HepG2 (cell line): ENCODE results near the gene ZDHHC18. TPM values are rescaled to one million over a fixed set of nuclear protein-coding genes. Genes with fewer than 3 reads are reported as not detected.

ENCODE experiments used
- ATAC-seq: fragments of 200-7000 bp; cut with Tn5 transposase; 3 replicates; pipeline ENCODE4 v1.9.1; 2020; ENCODE audit warnings: mild to moderate bottlenecking, moderate library complexity
- BruUV-seq: library from RNA; stranded (reverse); fragments of 400-500 nt; replicated peaks from 2 replicates; lab custom pipeline; 2021; lab: Mats Ljungman, UMichigan
- CTCF ChIA-PET: fragments of 300-600 bp; formaldehyde crosslinking; extraction: SDS; loops from one replicate; lab custom pipeline; 2021; ENCODE audit warnings: low total read pairs, inconsistent platforms, low intra/inter-chr PET ratio; lab: Yijun Ruan, JAX
- POLR2A ChIA-PET: fragments of 350-600 bp; sonication (Branson Sonifier 250); formaldehyde crosslinking; loops from one replicate; lab custom pipeline; 2020; ENCODE audit warnings: antibody characterized with exemption, inconsistent platforms; lab: Yijun Ruan, JAX
- DNase-seq: peaks from one replicate; pipeline ENCODE4 v3.0.0-alpha.2; 2015; ENCODE audit warnings: low spot score
- FAIRE-seq: peaks from 3 replicates; lab custom pipeline; 2011; peaks lifted over from hg19 to GRCh38; lab: Jason Lieb, UNC
- H2AFZ ChIP-seq: one replicate; pipeline ENCODE4 v1.6.1; 2011; ENCODE audit warnings: low read length, inconsistent platforms
- H3K27ac ChIP-seq: fragments of 300-600 bp; 3 replicates; pipeline ENCODE4 v1.8.0; 2011; ENCODE audit warnings: mixed run types, mild to moderate bottlenecking, mixed read lengths, low read length, inconsistent platforms; ENCODE audit not compliant: insufficient read depth; ENCODE audit errors: extremely low read length
- H3K27me3 ChIP-seq, 2 experiments: fragments of 200-600 bp in 1 of 2; 2 replicates in 1 of 2; 3 replicates in 1 of 2; pipeline versions ENCODE4 v1.6.0 to v1.8.0; 2011; ENCODE audit warnings: low read length in 2 of 2, mild to moderate bottlenecking in 2 of 2, moderate library complexity in 2 of 2, inconsistent platforms in 1 of 2; ENCODE audit not compliant: insufficient read depth in 2 of 2, control insufficient read depth in 1 of 2
- H3K36me3 ChIP-seq, 2 experiments: fragments of 200-600 bp in 1 of 2; replicated peaks in 1 of 2; 2 replicates in 1 of 2; 3 replicates in 1 of 2; pipeline versions ENCODE4 v1.5.1 to v1.8.0; 2011; ENCODE audit warnings: low read length in 2 of 2, inconsistent platforms in 1 of 2; ENCODE audit not compliant: insufficient read depth in 2 of 2, control insufficient read depth in 1 of 2
- H3K4me1 ChIP-seq: 2 replicates; pipeline ENCODE4 v1.5.1; 2012; ENCODE audit warnings: low read length, inconsistent platforms; ENCODE audit not compliant: insufficient read depth
- H3K4me2 ChIP-seq: 2 replicates; pipeline ENCODE4 v1.6.0; 2011; ENCODE audit warnings: low read depth, low read length, inconsistent platforms
- H3K4me3 ChIP-seq, 3 experiments: fragments of 200-600 bp in 1 of 3; sonication (generic), shearing (Covaris generic) in 1 of 3; replicated peaks in 1 of 3; 2 replicates each; pipeline ENCODE4 v1.5.1; 2011 to 2016; ENCODE audit warnings: low read length in 3 of 3, inconsistent platforms in 2 of 3, low read depth in 2 of 3, mild to moderate bottlenecking in 2 of 3, control low read depth in 1 of 3, mixed read lengths in 1 of 3; ENCODE audit not compliant: insufficient read depth in 1 of 3
- H3K79me2 ChIP-seq: one replicate; pipeline ENCODE4 v1.6.1; 2011; ENCODE audit warnings: low read length, inconsistent platforms; ENCODE audit not compliant: insufficient read depth
- H3K9ac ChIP-seq: 2 replicates; pipeline ENCODE4 v1.6.0; 2011; ENCODE audit warnings: mild to moderate bottlenecking, low read depth, low read length, inconsistent platforms; ENCODE audit not compliant: insufficient read depth
- H3K9me3 ChIP-seq: 2 replicates; pipeline ENCODE4 v1.5.1; 2012; ENCODE audit warnings: mild to moderate bottlenecking, low read length
- H4K20me1 ChIP-seq: 2 replicates; pipeline ENCODE4 v1.6.0; 2011; ENCODE audit warnings: inconsistent platforms, mild to moderate bottlenecking, low read length, moderate library complexity; ENCODE audit not compliant: insufficient read depth
- CREM ChIP-seq, 2 experiments: sonication (generic) in 1 of 2; formaldehyde crosslinking in 1 of 2; IDR thresholded peaks; 2 replicates each; pipeline versions ENCODE4 v1.4.0 to v1.6.1; 2016 to 2020; ENCODE audit warnings: antibody characterized with exemption in 1 of 2, mild to moderate bottlenecking in 1 of 2, missing genetic modification reagents in 1 of 2
- DMAP1 ChIP-seq: IDR thresholded peaks from 2 replicates; pipeline ENCODE4 v1.6.1; 2016
- E2F5 ChIP-seq: sonication (generic); formaldehyde crosslinking; conservative IDR thresholded peaks from 2 replicates; pipeline ENCODE4 v1.4.0; 2020; ENCODE audit warnings: missing genetic modification reagents
- GLI4 ChIP-seq: sonication (generic); formaldehyde crosslinking; IDR thresholded peaks from 2 replicates; pipeline ENCODE4 v1.5.1; 2020; ENCODE audit warnings: missing genetic modification reagents, mild to moderate bottlenecking, moderate library complexity, borderline replicate concordance
- HHEX ChIP-seq: IDR thresholded peaks from 2 replicates; pipeline ENCODE4 v1.6.1; 2016; ENCODE audit warnings: control low read depth
- ISX ChIP-seq: sonication (generic); formaldehyde crosslinking; conservative IDR thresholded peaks from 2 replicates; pipeline ENCODE4 v1.5.0; 2020; ENCODE audit warnings: missing genetic modification reagents
- LCORL ChIP-seq, 2 experiments: fragments of 450-650 bp in 1 of 2; sonication (generic) in 1 of 2; formaldehyde crosslinking in 1 of 2; IDR thresholded peaks; 2 replicates each; pipeline versions ENCODE4 v1.5.0 to v1.6.1; 2017 to 2020; ENCODE audit warnings: antibody characterized with exemption in 1 of 2, missing genetic modification reagents in 1 of 2
- PRDM4 ChIP-seq: sonication (generic); formaldehyde crosslinking; IDR thresholded peaks from 2 replicates; pipeline ENCODE4 v1.9.0; 2021; ENCODE audit warnings: missing genetic modification reagents, borderline replicate concordance
- PRMT3 ChIP-seq: sonication (generic); formaldehyde crosslinking; IDR thresholded peaks from 2 replicates; pipeline ENCODE4 v1.8.1; 2022; ENCODE audit warnings: low read depth, mild to moderate bottlenecking, moderate library complexity, missing genetic modification reagents, borderline replicate concordance
- WIZ ChIP-seq: sonication (generic); formaldehyde crosslinking; IDR thresholded peaks from 2 replicates; pipeline ENCODE4 v1.5.1; 2020; ENCODE audit warnings: mild to moderate bottlenecking, missing genetic modification reagents
- ZBTB38 ChIP-seq: sonication (generic); formaldehyde crosslinking; IDR thresholded peaks from 2 replicates; pipeline ENCODE4 v1.5.1; 2020; ENCODE audit warnings: mild to moderate bottlenecking, missing genetic modification reagents
- ZMYM2 ChIP-seq: sonication (generic); formaldehyde crosslinking; IDR thresholded peaks from 2 replicates; pipeline ENCODE4 v1.8.0; 2022; ENCODE audit warnings: mild to moderate bottlenecking, missing genetic modification reagents
- ZNF431 ChIP-seq: sonication (generic); formaldehyde crosslinking; IDR thresholded peaks from 2 replicates; pipeline ENCODE4 v1.9.0; 2022; ENCODE audit warnings: missing genetic modification reagents, low read depth, mild to moderate bottlenecking, borderline replicate concordance
- whole genome bisulfite sequencing: methylation state at CpG from one replicate; pipeline ENCODE4 v1.1.6; 2017; ENCODE audit warnings: low lambda C conversion rate; 5-methylcytosine and 5-hydroxymethylcytosine counted together
- in situ Hi-C: cut with HindIII; loops from 2 replicates; pipeline ENCODE4 v1.10.0; 2017; ENCODE audit warnings: low pct_unique_long_range_greater_than_20kb; ENCODE audit not compliant: extremely low pct_ligation_motif_present
- intact Hi-C: fragments of 100-400 bp; cut with micrococcal nuclease; formaldehyde crosslinking; loops from one replicate; pipeline ENCODE4 v1.10.0; 2022; ENCODE audit not compliant: unreplicated experiment
- polyA plus RNA-seq, 8 experiments: library from polyadenylated mRNA; depleted of rRNA in 3 of 8; stranded (reverse) in 7 of 8; unstranded in 1 of 8; fragments of >200 nt; fragmentation: Illumina TruSeq in 4 of 8; extraction: Trizol in 4 of 8; gene quantifications; 2 replicates each; pipeline versions ENCODE4 v1.2.1 to v1.2.3, GENCODE V29; 2011 to 2016; ENCODE audit warnings: low read depth in 4 of 8, missing spikeins in 1 of 8, mixed read lengths in 1 of 8; ENCODE audit not compliant: insufficient read depth in 1 of 8
- total RNA-seq, 5 experiments: library from RNA; depleted of rRNA; stranded (reverse); fragments of >200 nt; fragmentation: Illumina TruSeq; extraction: Trizol; gene quantifications; 2 replicates each; pipeline ENCODE4 v1.2.3, GENCODE V29; 2016; ENCODE audit warnings: low read depth in 1 of 5
- TF ChIP-seq, protein P1 (sequence below): IDR thresholded peaks from 2 replicates; pipeline ENCODE4 v1.6.1; 2016; ENCODE audit warnings: low read depth

ZDHHC18 gene
- total and polyA plus RNA-seq, 2 of the 13 experiments (the other 11 are each of a cell fraction or from before 2014, with no cell fraction given) = 13.2 to 35.3 TPM

DNA sequence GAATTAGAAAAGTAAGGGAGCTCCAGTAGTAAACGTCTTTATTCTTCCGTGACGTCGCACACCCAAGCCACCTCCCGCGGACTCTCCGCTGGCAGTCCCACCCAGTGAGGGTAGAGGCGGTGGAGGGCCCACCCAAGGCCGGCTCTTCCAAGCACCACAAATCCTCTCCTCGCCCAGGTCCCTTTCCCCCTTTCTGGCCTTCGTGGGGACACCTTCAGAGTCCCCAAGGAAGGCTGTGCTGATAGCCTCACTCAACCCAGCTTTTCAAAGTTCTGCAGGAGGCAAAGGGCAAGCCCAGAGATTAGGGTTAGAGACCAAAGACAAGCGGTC is 63.9 kb downstream of the ZDHHC18 start (continued):
- TF ChIP-seq ZBTB38 (CRISPR knock-in tag) (peak; percentile 44; the same call in 1 of the 2 replicates), LCORL (IDR thresholded peaks at IDR 0.05) (no peak), LCORL (CRISPR knock-in tag; IDR thresholded peaks at IDR 0.05) (no peak), GLI4 (CRISPR knock-in tag) (0 out of 2 replicates have a peak, but pooled peaks have one; percentile 19), DMAP1 (no peak), ISX (CRISPR knock-in tag) (no peak), WIZ (CRISPR knock-in tag) (no peak)

DNA sequence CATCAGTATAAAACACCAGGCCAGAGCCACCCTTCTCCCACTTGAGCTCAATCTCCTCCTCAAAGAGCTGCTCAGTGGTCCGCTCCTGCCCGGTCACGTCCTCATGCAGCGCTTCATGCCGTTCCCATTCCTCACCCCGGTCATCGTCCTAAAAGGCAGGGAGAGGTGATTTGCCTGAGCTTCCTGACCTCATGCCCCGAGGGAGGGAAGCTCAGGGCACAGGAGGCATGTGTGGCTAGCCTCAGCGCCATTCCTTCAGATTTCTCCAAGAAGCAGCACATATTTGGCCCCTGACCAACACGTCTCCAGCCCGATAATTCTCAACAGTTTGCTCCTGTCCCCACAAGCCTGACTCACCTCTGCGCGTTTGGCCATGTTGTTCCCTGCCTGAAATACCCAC is 67.8 kb downstream of the ZDHHC18 start:
- H3K4me1 ChIP-seq = peaks cover 25% of the 10 kb centered on the region
- no peak for FAIRE-seq
- in situ Hi-C loops (no loop called here), intact Hi-C loops (no loop called here)
- H3K27me3 ChIP-seq = no peaks in the 10 kb centered on the region
- DNase-seq = no peak
- H2AFZ ChIP-seq = no peak overlapping the region
- peaks cover 29% of the 10 kb centered on the region for H3K79me2 ChIP-seq
- CTCF ChIA-PET = no interaction called here
- 97% methylated on average over 13 of the region's 13 CpGs for WGBS
- no peak overlapping the region for H3K27ac ChIP-seq
- no peaks in the 10 kb centered on the region for H4K20me1 ChIP-seq
- BruUV-seq = no TSS peak
- TF ChIP-seq, protein P1, sequence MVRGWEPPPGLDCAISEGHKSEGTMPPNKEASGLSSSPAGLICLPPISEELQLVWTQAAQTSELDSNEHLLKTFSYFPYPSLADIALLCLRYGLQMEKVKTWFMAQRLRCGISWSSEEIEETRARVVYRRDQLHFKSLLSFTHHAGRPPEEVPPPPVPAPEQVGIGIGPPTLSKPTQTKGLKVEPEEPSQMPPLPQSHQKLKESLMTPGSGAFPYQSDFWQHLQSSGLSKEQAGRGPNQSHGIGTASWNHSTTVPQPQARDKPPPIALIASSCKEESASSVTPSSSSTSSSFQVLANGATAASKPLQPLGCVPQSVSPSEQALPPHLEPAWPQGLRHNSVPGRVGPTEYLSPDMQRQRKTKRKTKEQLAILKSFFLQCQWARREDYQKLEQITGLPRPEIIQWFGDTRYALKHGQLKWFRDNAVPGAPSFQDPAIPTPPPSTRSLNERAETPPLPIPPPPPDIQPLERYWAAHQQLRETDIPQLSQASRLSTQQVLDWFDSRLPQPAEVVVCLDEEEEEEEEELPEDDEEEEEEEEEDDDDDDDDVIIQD = no peak
- TF ChIP-seq HHEX (no peak), CREM (IDR thresholded peaks at IDR 0.05) (no peak), CREM (CRISPR knock-in tag; IDR thresholded peaks at IDR 0.05) (no peak), ZNF431 (CRISPR knock-in tag) (no peak), PRDM4 (CRISPR knock-in tag) (no peak), PRMT3 (CRISPR knock-in tag) (no peak), E2F5 (CRISPR knock-in tag) (no peak), ZMYM2 (CRISPR knock-in tag) (no peak)
- H3K4me2 ChIP-seq = no peak overlapping the region
- H3K36me3 ChIP-seq = peaks cover 24 to 52% of the 10 kb centered on the region in 2 experiments; a peak in 4 of 5 replicates
- H3K4me3 ChIP-seq = no peak overlapping the region
- H3K9me3 ChIP-seq = no peaks in the 10 kb centered on the region
- POLR2A ChIA-PET = interaction anchor here (1.3 to 1.7 kb wide), 2 partner anchors 20 to 102 kb away, joined by 4 read pairs; partner anchors contain the start of gene NR0B2
- no peak overlapping the region for H3K9ac ChIP-seq
- ATAC-seq = no peak
